Retinal pigment epithelial cell (primary cell): ENCODE data around the gene P4HA3.

Source experiments
- DNase-seq: peaks from one replicate; pipeline ENCODE4 v3.0.0-alpha.2; 2010; ENCODE audit warnings: low read depth
- H3K4me3 ChIP-seq: 2 replicates; pipeline ENCODE4 v1.5.1; 2011; ENCODE audit warnings: mild to moderate bottlenecking, low read length, control low read depth, moderate library complexity
- CTCF ChIP-seq: conservative IDR thresholded peaks from 2 replicates; pipeline ENCODE4 v1.5.1; 2011; ENCODE audit warnings: low read depth, low read length, control low read depth, inconsistent platforms

Gene P4HA3

GRCh38 chr11:74269161-74269811 lies 42.2 kb downstream of the P4HA3 start:
- DNase-seq, result no peak
- no peak for TF ChIP-seq CTCF

GRCh38 chr11:74268456-74268855 lies 43.0 kb downstream of the P4HA3 start:
- no peak for DNase-seq
- H3K4me3 ChIP-seq, result no peak overlapping the region
- TF ChIP-seq CTCF, result no peak

More at GRCh38 chr11:74269161-74269811, 42.2 kb downstream of the P4HA3 start:
- no peak overlapping the region for H3K4me3 ChIP-seq

- no peak for DNase-seq
- TF ChIP-seq CTCF, result no peak
- no peak overlapping the region for H3K4me3 ChIP-seq
These were observed 44.4 kb downstream of the P4HA3 start for GRCh38 chr11:74267014-74267413.

- no peak for TF ChIP-seq CTCF
- no peak for DNase-seq
- no peak overlapping the region for H3K4me3 ChIP-seq
These were observed 46.2 kb downstream of the P4HA3 start for GRCh38 chr11:74265256-74265655.

GRCh38 chr11:74262725-74263124 lies 48.7 kb downstream of the P4HA3 start:
- no peak for DNase-seq
- no peak for TF ChIP-seq CTCF
- no peak overlapping the region for H3K4me3 ChIP-seq

GRCh38 chr11:74257959-74258553 lies 53.4 kb downstream of the P4HA3 start:
- no peak for DNase-seq
- TF ChIP-seq CTCF, result no peak
- no peak overlapping the region for H3K4me3 ChIP-seq
